HG02885 (cell line): Measurements from ENCODE around the gene PIP4P1.
"Not testable (repeated sequence)": the region's sequence is repeated elsewhere in the genome, so short reads cannot be mapped to it uniquely, and the experiment has no call there.

Experiments
- ATAC-seq: cut with Tn5 transposase; IDR thresholded peaks from one replicate; pipeline ENCODE4 v1.9.1; 2021; ENCODE audit warnings: mild to moderate bottlenecking; ENCODE audit not compliant: unreplicated experiment, poor library complexity

PIP4P1 gene

GRCh38 chr14:20461225-20462141 is at the start of gene PIP4P1:
Gene PIP4P1 (minus strand): TSS chr14:20461434. CDS start chr14:20461325, 109 bp downstream.
- peak; percentile 93 for ATAC-seq

DNA sequence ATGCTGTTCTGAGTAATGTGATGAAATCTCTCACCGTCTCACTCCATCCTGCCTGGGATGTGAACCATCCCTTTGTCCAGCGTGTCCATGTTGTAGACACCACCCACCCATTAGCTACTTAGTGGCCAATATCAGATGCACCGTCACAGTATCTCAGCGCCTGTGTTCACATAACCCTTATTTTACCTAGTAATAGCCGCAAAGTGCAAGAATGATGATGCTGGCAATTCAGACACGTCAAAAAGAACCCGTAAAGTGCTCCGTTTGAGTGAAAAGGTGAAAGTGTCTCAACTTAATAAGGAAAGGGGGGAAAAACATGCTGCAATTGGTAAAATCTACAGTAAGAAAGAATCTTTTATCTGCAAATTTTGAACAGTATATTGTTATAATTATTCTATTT is 47.1 kb upstream of the PIP4P1 start:
- ATAC-seq = no peak

GRCh38 chr14:20507537-20507936 is 46.3 kb upstream of the PIP4P1 start:
- ATAC-seq = not testable (repeated sequence)

DNA sequence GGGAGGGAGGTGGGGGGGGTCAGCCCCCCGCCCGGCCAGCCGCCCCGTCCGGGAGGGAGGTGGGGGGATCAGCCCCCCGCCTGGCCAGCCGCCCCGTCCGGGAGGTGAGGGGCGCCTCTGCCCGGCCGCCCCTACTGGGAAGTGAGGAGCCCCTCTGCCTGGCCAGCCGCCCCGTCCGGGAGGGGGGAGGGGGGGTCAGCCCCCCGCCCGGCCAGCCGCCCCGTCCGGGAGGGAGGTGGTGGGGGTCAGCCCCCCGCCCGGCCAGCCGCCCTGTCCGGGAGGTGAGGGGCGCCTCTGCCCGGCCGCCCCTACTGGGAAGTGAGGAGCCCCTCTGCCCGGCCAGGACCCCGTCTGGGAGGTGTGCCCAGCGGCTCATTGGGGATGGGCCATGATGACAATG is 45.5 kb upstream of the PIP4P1 start:
- ATAC-seq = not testable (repeated sequence)

DNA sequence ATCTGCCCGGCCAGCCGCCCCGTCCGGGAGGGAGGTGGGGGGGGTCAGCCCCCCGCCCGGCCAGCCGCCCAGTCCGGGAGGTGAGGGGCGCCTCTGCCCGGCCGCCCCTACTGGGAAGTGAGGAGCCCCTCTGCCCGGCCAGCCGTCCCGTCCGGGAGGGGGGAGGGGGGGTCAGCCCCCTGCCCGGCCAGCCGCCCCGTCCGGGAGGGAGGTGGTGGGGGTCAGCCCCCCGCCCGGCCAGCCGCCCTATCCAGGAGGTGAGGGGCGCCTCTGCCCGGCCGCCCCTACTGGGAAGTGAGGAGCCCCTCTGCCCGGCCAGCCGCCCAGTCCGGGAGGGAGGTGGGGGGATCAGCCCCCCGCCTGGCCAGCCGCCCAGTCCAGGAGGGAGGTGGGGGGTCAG is 45.0 kb upstream of the PIP4P1 start:
- not testable (repeated sequence) for ATAC-seq

DNA sequence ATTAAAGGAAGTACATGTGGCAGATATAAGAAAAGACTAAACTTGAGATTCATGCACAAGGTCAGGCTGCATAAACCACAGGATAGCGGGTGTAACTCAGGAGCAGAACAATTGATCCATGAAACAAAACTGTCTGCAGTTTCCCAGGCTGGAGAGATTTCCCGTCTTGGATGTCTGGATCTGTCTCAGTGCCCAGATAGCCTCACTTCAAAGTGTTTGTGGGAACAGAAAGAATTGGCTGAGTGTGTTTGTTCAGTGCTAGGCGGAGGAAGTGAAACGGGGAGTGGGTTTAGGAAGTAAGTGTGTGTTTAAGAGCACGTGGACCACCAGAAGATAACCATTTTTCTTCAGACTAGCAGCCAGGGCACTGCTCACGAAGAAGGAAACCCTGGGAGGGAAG is 42.7 kb upstream of the PIP4P1 start:
- no peak for ATAC-seq

GRCh38 chr14:20501346-20501745 is 40.1 kb upstream of the PIP4P1 start:
- no peak for ATAC-seq

- ATAC-seq = no peak
Observed at GRCh38 chr14:20499881-20500280, 38.6 kb upstream of the PIP4P1 start.

- ATAC-seq = no peak
Observed at GRCh38 chr14:20499108-20499507, 37.9 kb upstream of the PIP4P1 start.

GRCh38 chr14:20498622-20499021 is 37.4 kb upstream of the PIP4P1 start:
- no peak for ATAC-seq

DNA sequence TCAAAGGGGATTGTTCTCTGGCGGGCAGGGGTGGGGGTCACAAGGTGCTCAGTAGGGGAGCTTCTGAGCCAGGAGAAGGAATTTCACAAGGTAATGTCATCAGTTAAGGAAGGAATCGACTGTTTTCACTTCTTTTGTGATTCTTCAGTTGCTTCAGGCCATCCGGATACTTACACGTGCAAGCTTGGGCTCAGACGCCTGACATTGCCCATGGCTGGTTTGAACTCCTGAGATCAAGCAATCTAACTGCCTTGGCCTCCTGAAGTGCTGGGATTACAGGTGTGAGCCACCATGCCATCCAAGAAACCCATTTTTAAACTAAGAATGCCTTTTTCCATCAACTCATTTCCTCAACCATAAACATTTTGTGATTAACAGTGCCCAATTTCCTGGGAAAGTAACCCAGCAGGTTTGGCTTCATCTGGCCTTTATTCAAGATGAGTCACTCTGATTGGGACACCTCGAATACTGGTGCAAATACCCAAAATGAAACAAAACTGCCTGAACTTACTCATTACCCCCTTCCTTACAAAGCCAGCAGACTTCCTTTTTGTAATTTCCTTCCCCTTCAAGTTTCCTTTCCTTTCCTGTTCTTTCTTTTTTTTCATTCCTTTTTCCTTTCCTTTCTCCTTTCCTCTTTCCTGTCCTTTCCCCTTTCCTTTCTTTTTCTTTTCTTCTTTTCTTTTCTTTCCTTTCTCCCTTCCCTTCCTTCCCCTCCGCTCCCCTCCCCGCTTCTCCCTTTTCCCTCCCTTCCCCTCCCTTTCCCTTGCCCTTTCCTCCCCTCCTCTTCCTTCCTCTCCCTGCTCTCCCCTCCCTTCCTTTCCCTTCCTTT is 33.9 kb upstream of the PIP4P1 start:
- ATAC-seq = no peak

GRCh38 chr14:20493634-20494033 is 32.4 kb upstream of the PIP4P1 start:
- no peak for ATAC-seq

DNA sequence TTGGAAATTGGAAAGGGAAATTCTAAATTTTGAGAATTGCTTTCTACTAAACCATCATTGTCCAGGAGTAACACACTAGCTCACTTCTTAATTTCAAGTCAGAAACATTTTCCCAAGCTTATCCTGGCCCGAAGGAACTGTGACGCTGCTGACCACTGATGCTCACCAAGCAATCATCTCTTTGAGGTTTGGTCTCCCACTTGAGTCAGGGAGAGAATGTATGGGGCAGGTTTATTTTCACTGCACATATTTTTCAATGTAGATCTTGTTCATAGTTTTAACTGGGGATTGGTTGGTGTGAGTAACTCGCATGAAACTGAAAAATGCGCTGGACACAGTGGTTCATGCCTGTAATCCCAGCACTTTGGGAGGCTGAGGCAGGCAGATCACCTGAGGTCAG is 31.3 kb upstream of the PIP4P1 start:
- ATAC-seq = no peak

DNA sequence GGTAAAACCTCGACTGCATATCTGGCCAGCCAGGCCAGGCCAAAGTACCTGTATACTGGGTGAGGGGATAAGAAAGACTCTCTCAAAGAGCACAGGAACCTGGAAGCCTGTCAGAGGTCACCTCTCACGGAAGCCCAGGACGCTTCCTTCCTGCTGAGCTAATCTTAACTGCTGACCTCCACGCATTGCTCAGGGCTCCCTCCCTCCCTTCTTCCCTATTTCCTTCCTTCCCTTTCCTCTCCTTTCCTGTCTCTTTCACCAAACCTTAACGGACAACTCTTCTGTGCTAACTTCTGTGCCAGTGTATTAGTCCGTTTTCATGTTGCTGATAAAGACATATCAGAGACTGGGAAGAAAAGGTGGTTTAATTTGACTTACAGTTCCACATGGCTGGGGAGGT is 29.3 kb upstream of the PIP4P1 start:
- no peak for ATAC-seq

- peak; percentile 34 for ATAC-seq
Observed at GRCh38 chr14:20489093-20489994, 28.1 kb upstream of the PIP4P1 start.

- ATAC-seq = no peak
Observed at GRCh38 chr14:20487396-20487725, 26.1 kb upstream of the PIP4P1 start.

GRCh38 chr14:20486684-20487395 is 25.6 kb upstream of the PIP4P1 start:
- no peak for ATAC-seq

- ATAC-seq = no peak
Observed at GRCh38 chr14:20485900-20486299, 24.7 kb upstream of the PIP4P1 start.

DNA sequence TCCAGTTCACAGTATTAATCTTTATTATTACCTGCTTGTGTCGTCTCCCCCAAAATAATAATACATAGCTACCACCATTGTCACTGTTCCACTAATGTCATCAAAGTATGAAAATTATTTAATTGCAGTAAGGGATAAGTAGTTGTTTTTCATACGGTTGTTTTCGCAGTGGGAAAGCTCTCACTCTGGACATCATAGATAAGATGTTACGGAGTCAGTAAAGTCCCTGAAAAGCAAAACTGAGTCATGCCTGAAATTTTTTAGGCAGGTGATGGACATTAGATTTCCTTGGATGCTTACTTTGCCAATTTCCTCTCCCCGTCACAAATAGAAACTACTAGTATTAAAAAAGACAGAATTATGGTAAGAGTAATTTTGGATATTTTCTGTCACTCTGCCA is 21.1 kb upstream of the PIP4P1 start:
- ATAC-seq = no peak

- ATAC-seq = no peak
Observed at GRCh38 chr14:20478894-20479293, 17.7 kb upstream of the PIP4P1 start.
